Colonic mucosa (tissue), 4 donors: ENCODE data around the gene TPBGL. TPM values are rescaled to one million over a fixed set of nuclear protein-coding genes. Genes with fewer than 3 reads are reported as not detected.

Experiments used
- DNase-seq: peaks from one replicate; pipeline ENCODE4 v3.0.0-alpha.2; 2020
- H3K27ac ChIP-seq: fragments of 200-600 bp; one replicate; pipeline ENCODE4 v1.8.0; 2021
- H3K27me3 ChIP-seq: fragments of 200-600 bp; one replicate; pipeline ENCODE4 v1.8.0; 2021
- H3K36me3 ChIP-seq: fragments of 200-600 bp; one replicate; pipeline ENCODE4 v1.8.0; 2021
- H3K4me1 ChIP-seq: fragments of 200-600 bp; one replicate; pipeline ENCODE4 v1.8.0; 2021; ENCODE audit warnings: mild to moderate bottlenecking
- H3K4me3 ChIP-seq: fragments of 200-600 bp; one replicate; pipeline ENCODE4 v1.8.0; 2021
- H3K9ac ChIP-seq, 2 donors: one replicate each; pipeline ENCODE4 v1.7.0; 2013; ENCODE audit warnings: control low read depth in 2 of 2, low read depth in 2 of 2, low read length in 2 of 2
- H3K9me3 ChIP-seq: fragments of 200-600 bp; one replicate; pipeline ENCODE4 v1.8.0; 2021
- CTCF ChIP-seq: fragments of 200-600 bp; IDR thresholded peaks from one replicate; pipeline ENCODE4 v1.8.0; 2022; ENCODE audit warnings: antibody characterized with exemption, mild to moderate bottlenecking
- intact Hi-C: fragments of 100-400 bp; cut with DNase I; formaldehyde crosslinking; loops from one replicate; pipeline ENCODE4 v1.14.1; 2022
- total RNA-seq, 2 donors: library from RNA; stranded (reverse); fragmentation: NEBNext Ultra II Directional in 1 of 2; extraction: Animal tissue kit (Norgen Biotek cat#: 25700) in 1 of 2; gene quantifications; one replicate each; pipeline ENCODE4 v1.2.1, GENCODE V29; 2021
- donor health status: healthy.
- donor health status: DM: no; HTN: no; CAD: no.
- donor health status: DM: no; HTN: no; CAD: no.

The TPBGL gene
- total RNA-seq, 2 donors from 2014 or later, result 0.11 to 0.15 TPM

- DNase-seq, result no peak
- TF ChIP-seq CTCF, result no peak
Observed at GRCh38 chr11:75269896-75270295, 29.3 kb downstream of the TPBGL start.

GRCh38 chr11:75270896-75271418 lies 30.4 kb downstream of the TPBGL start:
- H3K4me1 ChIP-seq, result no peaks in the 10 kb centered on the region
- H3K9me3 ChIP-seq, result no peaks in the 10 kb centered on the region
- intact Hi-C loops, result loop anchor here (10.0 kb wide), 1 partner anchor 254 kb away; the partner anchor contains the start of gene GDPD5
- no peak overlapping the region for H3K4me3 ChIP-seq
- no peak overlapping the region for H3K9ac ChIP-seq
- H3K27me3 ChIP-seq, result no peaks in the 10 kb centered on the region
- H3K27ac ChIP-seq, result no peak overlapping the region
- TF ChIP-seq CTCF, result no peak
- DNase-seq, result no peak
- peaks cover 11% of the 10 kb centered on the region for H3K36me3 ChIP-seq

More at GRCh38 chr11:75269896-75270295, 29.3 kb downstream of the TPBGL start:
- H3K9ac ChIP-seq, result no peak overlapping the region
- H3K27me3 ChIP-seq, result no peaks in the 10 kb centered on the region
- peaks cover 11% of the 10 kb centered on the region for H3K36me3 ChIP-seq
- H3K4me3 ChIP-seq, result no peak overlapping the region
- intact Hi-C loops, result loop anchor here (10.0 kb wide), 1 partner anchor 255 kb away; the partner anchor contains the start of gene GDPD5
- H3K27ac ChIP-seq, result no peak overlapping the region
- H3K4me1 ChIP-seq, result no peaks in the 10 kb centered on the region
- no peaks in the 10 kb centered on the region for H3K9me3 ChIP-seq

GRCh38 chr11:75271730-75272129 lies 31.2 kb downstream of the TPBGL start:
- Histone ChIP-seq H3K4me1 (no peaks in the 10 kb centered on the region), H3K27me3 (no peaks in the 10 kb centered on the region), H3K36me3 (peaks cover 11% of the 10 kb centered on the region), H3K9me3 (no peaks in the 10 kb centered on the region), H3K4me3 (no peak overlapping the region), H3K9ac (no peak overlapping the region), H3K27ac (no peak overlapping the region)
- no peak for DNase-seq
- TF ChIP-seq CTCF, result no peak
- intact Hi-C loops, result loop anchor here (10.0 kb wide), 1 partner anchor 253 kb away; the partner anchor contains the start of gene GDPD5

- Histone ChIP-seq H3K9me3 (no peaks in the 10 kb centered on the region), H3K4me1 (no peaks in the 10 kb centered on the region), H3K9ac (no peak overlapping the region), H3K27ac (no peak overlapping the region), H3K36me3 (peaks cover 12% of the 10 kb centered on the region), H3K4me3 (no peak overlapping the region), H3K27me3 (no peaks in the 10 kb centered on the region)
- no peak for DNase-seq
- TF ChIP-seq CTCF, result no peak
- intact Hi-C loops, result loop anchor here (10.0 kb wide), 1 partner anchor 252 kb away; the partner anchor contains the start of gene GDPD5
Observed at GRCh38 chr11:75272391-75272790, 31.8 kb downstream of the TPBGL start.

GRCh38 chr11:75272821-75273301 lies 32.3 kb downstream of the TPBGL start:
- intact Hi-C loops, result loop anchor here (10.0 kb wide), 1 partner anchor 252 kb away; the partner anchor contains the start of gene GDPD5
- Histone ChIP-seq H3K27ac (no peak overlapping the region), H3K27me3 (no peaks in the 10 kb centered on the region), H3K4me3 (no peak overlapping the region), H3K36me3 (peaks cover 17% of the 10 kb centered on the region), H3K9me3 (no peaks in the 10 kb centered on the region), H3K4me1 (no peaks in the 10 kb centered on the region), H3K9ac (no peak overlapping the region)
- no peak for TF ChIP-seq CTCF
- no peak for DNase-seq
